Osteocyte (in vitro differentiated cells): ENCODE data around the gene SLC44A1. TPM values are rescaled to one million over a fixed set of nuclear protein-coding genes. Genes with fewer than 3 reads are reported as not detected.
A peak's percentile ranks its signal among the peaks of the same experiment; 100 is the strongest.

ENCODE experiments used
- DNase-seq: peaks from one replicate; pipeline ENCODE4 v3.0.0; 2021; ENCODE audit warnings: mixed read lengths; ENCODE audit not compliant: unreplicated experiment; ENCODE audit errors: extremely low spot score
- H3K27ac Mint-ChIP-seq: one replicate; pipeline ENCODE4 v1.8.0; 2021; ENCODE audit warnings: mild to moderate bottlenecking, mixed read lengths; ENCODE audit not compliant: unreplicated experiment
- H3K27me3 Mint-ChIP-seq: one replicate; pipeline ENCODE4 v1.8.0; 2021; ENCODE audit warnings: mixed read lengths; ENCODE audit not compliant: unreplicated experiment
- H3K36me3 Mint-ChIP-seq: one replicate; pipeline ENCODE4 v1.8.0; 2021; ENCODE audit warnings: mixed read lengths; ENCODE audit not compliant: unreplicated experiment
- H3K4me1 Mint-ChIP-seq: one replicate; pipeline ENCODE4 v1.8.0; 2021; ENCODE audit warnings: mixed read lengths; ENCODE audit not compliant: unreplicated experiment
- H3K4me3 Mint-ChIP-seq: one replicate; pipeline ENCODE4 v1.8.0; 2021; ENCODE audit warnings: mild to moderate bottlenecking, moderate library complexity, mixed read lengths; ENCODE audit not compliant: unreplicated experiment
- H3K9me3 Mint-ChIP-seq: one replicate; pipeline ENCODE4 v1.8.0; 2021; ENCODE audit warnings: mixed read lengths; ENCODE audit not compliant: unreplicated experiment
- total RNA-seq: library from RNA; stranded (reverse); gene quantifications from 2 replicates; pipeline ENCODE4 v1.2.1, GENCODE V29; 2021
- TF ChIP-seq, protein P1 (sequence below): fragments of 200-600 bp; sonication (generic); IDR thresholded peaks from 2 replicates; pipeline ENCODE4 v1.5.0; 2021; ENCODE audit warnings: antibody characterized with exemption, mild to moderate bottlenecking, moderate library complexity

SLC44A1 gene
- total RNA-seq, 1 donor from 2014 or later, result 30.2 TPM

DNA sequence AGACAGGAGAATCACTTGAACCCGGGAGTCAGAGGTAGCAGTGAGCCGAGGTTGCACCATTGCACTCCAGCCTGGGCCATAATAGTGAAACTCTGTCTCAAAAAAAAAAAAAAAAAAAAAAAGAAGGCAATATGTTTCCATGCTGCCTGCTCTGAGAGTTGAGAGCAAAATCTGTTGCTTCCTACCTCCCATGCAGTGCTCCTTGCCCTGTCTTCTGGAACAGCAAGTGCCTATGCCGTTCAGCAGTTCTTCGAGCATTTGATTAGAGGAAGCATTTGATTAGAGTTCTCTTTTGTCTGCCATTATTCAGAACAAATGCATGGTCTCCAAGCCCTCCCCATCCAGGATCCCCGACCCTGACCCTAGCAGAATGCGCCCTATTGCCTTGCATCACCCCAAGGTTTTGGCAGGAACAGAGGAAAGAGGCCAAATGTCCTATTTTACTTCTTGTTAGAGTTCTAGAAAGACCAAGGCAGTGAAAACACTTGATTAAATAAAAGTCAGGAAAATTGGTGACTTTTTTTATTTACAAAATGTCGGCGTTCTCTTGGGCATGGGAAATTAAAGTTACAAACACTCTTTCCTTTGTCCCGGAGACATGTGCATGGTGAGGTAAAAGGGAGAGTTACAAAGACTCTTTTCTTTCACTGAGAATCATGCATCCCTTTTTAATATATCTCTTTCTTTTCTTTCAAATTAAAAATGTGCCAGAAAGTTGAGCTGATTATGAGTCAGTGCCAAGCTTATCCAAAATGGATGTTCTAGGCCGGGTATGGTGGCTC lies 175.6 kb downstream of the SLC44A1 start:
- no peak for DNase-seq
- no peak overlapping the region for H3K4me3 Mint-ChIP-seq
- H3K27ac Mint-ChIP-seq, result no peak overlapping the region
- no peaks in the 10 kb centered on the region for H3K9me3 Mint-ChIP-seq
- H3K27me3 Mint-ChIP-seq, result no peaks in the 10 kb centered on the region
- TF ChIP-seq, protein P1, sequence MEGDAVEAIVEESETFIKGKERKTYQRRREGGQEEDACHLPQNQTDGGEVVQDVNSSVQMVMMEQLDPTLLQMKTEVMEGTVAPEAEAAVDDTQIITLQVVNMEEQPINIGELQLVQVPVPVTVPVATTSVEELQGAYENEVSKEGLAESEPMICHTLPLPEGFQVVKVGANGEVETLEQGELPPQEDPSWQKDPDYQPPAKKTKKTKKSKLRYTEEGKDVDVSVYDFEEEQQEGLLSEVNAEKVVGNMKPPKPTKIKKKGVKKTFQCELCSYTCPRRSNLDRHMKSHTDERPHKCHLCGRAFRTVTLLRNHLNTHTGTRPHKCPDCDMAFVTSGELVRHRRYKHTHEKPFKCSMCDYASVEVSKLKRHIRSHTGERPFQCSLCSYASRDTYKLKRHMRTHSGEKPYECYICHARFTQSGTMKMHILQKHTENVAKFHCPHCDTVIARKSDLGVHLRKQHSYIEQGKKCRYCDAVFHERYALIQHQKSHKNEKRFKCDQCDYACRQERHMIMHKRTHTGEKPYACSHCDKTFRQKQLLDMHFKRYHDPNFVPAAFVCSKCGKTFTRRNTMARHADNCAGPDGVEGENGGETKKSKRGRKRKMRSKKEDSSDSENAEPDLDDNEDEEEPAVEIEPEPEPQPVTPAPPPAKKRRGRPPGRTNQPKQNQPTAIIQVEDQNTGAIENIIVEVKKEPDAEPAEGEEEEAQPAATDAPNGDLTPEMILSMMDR, result no peak
- no peaks in the 10 kb centered on the region for H3K36me3 Mint-ChIP-seq
- peaks cover 4% of the 10 kb centered on the region for H3K4me1 Mint-ChIP-seq

DNA sequence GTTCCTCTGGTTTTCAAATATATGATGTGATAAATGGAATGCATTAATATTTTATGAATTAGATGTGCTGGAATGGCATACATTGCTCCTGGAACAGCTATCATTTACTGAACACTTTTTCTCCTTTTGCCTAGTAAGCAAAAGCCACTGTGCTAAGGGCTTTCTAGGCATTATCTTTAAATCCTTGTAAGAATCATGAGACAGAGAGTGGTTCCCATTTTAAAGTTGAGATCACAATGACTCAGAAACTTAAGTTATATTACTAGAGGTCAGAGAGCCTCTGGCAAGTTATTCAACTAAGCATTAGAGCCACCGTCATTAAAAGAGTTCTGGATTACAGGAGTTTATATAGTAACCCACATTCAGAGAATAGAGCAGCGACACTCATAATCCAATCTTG lies 176.7 kb downstream of the SLC44A1 start:
- DNase-seq, result no peak
- no peak overlapping the region for H3K27ac Mint-ChIP-seq
- TF ChIP-seq, protein P1, result no peak
- H3K27me3 Mint-ChIP-seq, result no peaks in the 10 kb centered on the region
- no peaks in the 10 kb centered on the region for H3K9me3 Mint-ChIP-seq
- no peak overlapping the region for H3K4me3 Mint-ChIP-seq
- H3K36me3 Mint-ChIP-seq, result no peaks in the 10 kb centered on the region
- no peaks in the 10 kb centered on the region for H3K4me1 Mint-ChIP-seq

GRCh38 chr9:105421864-105422263 lies 177.4 kb downstream of the SLC44A1 start:
- no peak for DNase-seq
- Mint-ChIP-seq H3K4me1 (no peaks in the 10 kb centered on the region), H3K27ac (no peak overlapping the region), H3K27me3 (no peaks in the 10 kb centered on the region), H3K36me3 (no peaks in the 10 kb centered on the region), H3K4me3 (no peak overlapping the region), H3K9me3 (no peaks in the 10 kb centered on the region)
- TF ChIP-seq, protein P1, result no peak

DNA sequence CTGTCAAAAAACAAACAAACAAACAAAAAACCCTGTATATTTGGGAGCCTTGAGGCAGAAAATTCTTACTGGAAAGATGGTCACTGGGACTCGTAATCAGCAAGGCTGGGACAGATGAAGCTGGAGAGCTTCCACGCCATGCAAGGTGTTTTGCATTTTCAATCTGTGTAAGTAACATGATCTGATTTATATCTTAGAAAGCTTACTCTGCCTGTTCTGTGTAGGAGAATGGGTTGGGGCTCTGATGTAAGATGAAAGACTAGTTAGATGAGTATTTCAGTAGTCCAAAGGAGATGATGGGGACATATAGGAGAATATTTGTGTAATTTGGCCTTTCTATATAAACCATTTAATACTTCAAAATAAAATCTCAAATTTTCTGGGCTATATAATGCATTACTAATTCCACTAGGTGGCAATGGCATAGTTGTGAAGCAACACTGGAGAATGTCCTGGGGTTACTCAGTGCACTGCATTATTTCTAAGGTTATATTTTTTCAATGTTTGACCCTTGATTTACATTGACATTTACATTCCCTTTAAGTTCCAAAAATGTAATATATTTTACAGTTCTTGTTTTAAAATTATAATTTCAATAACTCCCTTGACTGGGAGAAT lies 181.5 kb downstream of the SLC44A1 start:
- Mint-ChIP-seq H3K4me3 (no peak overlapping the region), H3K9me3 (no peaks in the 10 kb centered on the region), H3K4me1 (no peaks in the 10 kb centered on the region), H3K27me3 (no peaks in the 10 kb centered on the region), H3K27ac (no peak overlapping the region), H3K36me3 (no peaks in the 10 kb centered on the region)
- no peak for DNase-seq
- TF ChIP-seq, protein P1, result peak; percentile 72

- no peaks in the 10 kb centered on the region for H3K9me3 Mint-ChIP-seq
- TF ChIP-seq, protein P1, result no peak
- H3K4me3 Mint-ChIP-seq, result no peak overlapping the region
- no peaks in the 10 kb centered on the region for H3K36me3 Mint-ChIP-seq
- DNase-seq, result no peak
- H3K27ac Mint-ChIP-seq, result no peak overlapping the region
- H3K4me1 Mint-ChIP-seq, result no peaks in the 10 kb centered on the region
- H3K27me3 Mint-ChIP-seq, result no peaks in the 10 kb centered on the region
Observed at GRCh38 chr9:105426657-105427056, 182.2 kb downstream of the SLC44A1 start.
